Transverse colon (tissue), 1 donor: ENCODE results near the gene SNW1.

Source experiments
- EP300 ChIP-seq: sonication (generic); formaldehyde crosslinking; IDR thresholded peaks from one replicate; pipeline ENCODE4 v1.6.1; 2017; ENCODE audit warnings: antibody characterized with exemption, low read depth
- POLR2A ChIP-seq: fragments of 450-650 bp; IDR thresholded peaks from one replicate; pipeline ENCODE4 v1.6.1; 2016; ENCODE audit warnings: antibody characterized with exemption, mild to moderate bottlenecking, moderate library complexity

GRCh38 chr14:77794357-77794756 lies 33.4 kb upstream of the SNW1 start:
- TF ChIP-seq EP300 (no peak), POLR2A (no peak)
